Measurements from ENCODE around the gene OCRL.

The OCRL gene

GRCh38 chrX:129593137-129593536, 53.1 kb downstream of the OCRL start:
- peaks cover 8% of the 10 kb centered on the region for H3K36me3 ChIP-seq (replicated peaks)
- in situ Hi-C loops (cut with HindIII; ENCODE audit: low pct_ligation_motif_present, low sequenced_read_pairs), result no loop called here
- no peak for DNase-seq
- H3K27me3 ChIP-seq (replicated peaks), result no peaks in the 10 kb centered on the region
- no peak for TF ChIP-seq CTCF (IDR thresholded peaks at IDR 0.05; ENCODE audit: low read depth, low read length, missing control alignments)
- no peak overlapping the region for H3K27ac ChIP-seq
- H3K4me3 ChIP-seq (ENCODE audit: low read depth, low read length), result no peak overlapping the region

- no peaks in the 10 kb centered on the region for H3K27me3 ChIP-seq (replicated peaks)
- H3K4me3 ChIP-seq (ENCODE audit: low read depth, low read length), result no peak overlapping the region
- DNase-seq, result no peak
- H3K27ac ChIP-seq, result no peak overlapping the region
- peaks cover 3% of the 10 kb centered on the region for H3K36me3 ChIP-seq (replicated peaks)
- no peak for TF ChIP-seq CTCF (IDR thresholded peaks at IDR 0.05; ENCODE audit: low read depth, low read length, missing control alignments)
- in situ Hi-C loops (cut with HindIII; ENCODE audit: low pct_ligation_motif_present, low sequenced_read_pairs), result no loop called here
Measured at GRCh38 chrX:129594781-129595180, 54.7 kb downstream of the OCRL start.

GRCh38 chrX:129596077-129596476, 56.0 kb downstream of the OCRL start:
- no peak overlapping the region for H3K4me3 ChIP-seq (ENCODE audit: low read depth, low read length)
- H3K36me3 ChIP-seq (replicated peaks), result peaks cover 2% of the 10 kb centered on the region
- in situ Hi-C loops (cut with HindIII; ENCODE audit: low pct_ligation_motif_present, low sequenced_read_pairs), result no loop called here
- H3K27ac ChIP-seq, result no peak overlapping the region
- DNase-seq, result no peak
- no peak for TF ChIP-seq CTCF (IDR thresholded peaks at IDR 0.05; ENCODE audit: low read depth, low read length, missing control alignments)
- H3K27me3 ChIP-seq (replicated peaks), result no peaks in the 10 kb centered on the region

- no peak overlapping the region for H3K27ac ChIP-seq
- H3K4me3 ChIP-seq (ENCODE audit: low read depth, low read length), result no peak overlapping the region
- no peak for DNase-seq
- in situ Hi-C loops (cut with HindIII; ENCODE audit: low pct_ligation_motif_present, low sequenced_read_pairs), result no loop called here
- no peak for TF ChIP-seq CTCF (IDR thresholded peaks at IDR 0.05; ENCODE audit: low read depth, low read length, missing control alignments)
- H3K27me3 ChIP-seq (replicated peaks), result no peaks in the 10 kb centered on the region
- no peaks in the 10 kb centered on the region for H3K36me3 ChIP-seq (replicated peaks)
Measured at GRCh38 chrX:129597905-129598304, 57.8 kb downstream of the OCRL start.

- in situ Hi-C loops (cut with HindIII; ENCODE audit: low pct_ligation_motif_present, low sequenced_read_pairs), result no loop called here
- H3K27ac ChIP-seq, result no peak overlapping the region
- DNase-seq, result no peak
Measured at GRCh38 chrX:129599499-129599898, 59.4 kb downstream of the OCRL start.

More at GRCh38 chrX:129599499-129599898, 59.4 kb downstream of the OCRL start:
- H3K36me3 ChIP-seq (replicated peaks), result no peaks in the 10 kb centered on the region
- no peak for TF ChIP-seq CTCF (IDR thresholded peaks at IDR 0.05; ENCODE audit: low read depth, low read length, missing control alignments)
- H3K27me3 ChIP-seq (replicated peaks), result no peaks in the 10 kb centered on the region
- no peak overlapping the region for H3K4me3 ChIP-seq (ENCODE audit: low read depth, low read length)
